HG02938 (cell line): ENCODE results near the gene AEBP2.
"Not testable (repeated sequence)": the region's sequence is repeated elsewhere in the genome, so short reads cannot be mapped to it uniquely, and the experiment has no call there.

ENCODE experiments used
- ATAC-seq: cut with Tn5 transposase; IDR thresholded peaks from one replicate; pipeline ENCODE4 v1.9.1; 2021; ENCODE audit warnings: mild to moderate bottlenecking, moderate library complexity; ENCODE audit not compliant: unreplicated experiment

Gene AEBP2, protein sequence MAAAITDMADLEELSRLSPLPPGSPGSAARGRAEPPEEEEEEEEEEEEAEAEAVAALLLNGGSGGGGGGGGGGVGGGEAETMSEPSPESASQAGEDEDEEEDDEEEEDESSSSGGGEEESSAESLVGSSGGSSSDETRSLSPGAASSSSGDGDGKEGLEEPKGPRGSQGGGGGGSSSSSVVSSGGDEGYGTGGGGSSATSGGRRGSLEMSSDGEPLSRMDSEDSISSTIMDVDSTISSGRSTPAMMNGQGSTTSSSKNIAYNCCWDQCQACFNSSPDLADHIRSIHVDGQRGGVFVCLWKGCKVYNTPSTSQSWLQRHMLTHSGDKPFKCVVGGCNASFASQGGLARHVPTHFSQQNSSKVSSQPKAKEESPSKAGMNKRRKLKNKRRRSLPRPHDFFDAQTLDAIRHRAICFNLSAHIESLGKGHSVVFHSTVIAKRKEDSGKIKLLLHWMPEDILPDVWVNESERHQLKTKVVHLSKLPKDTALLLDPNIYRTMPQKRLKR

DNA sequence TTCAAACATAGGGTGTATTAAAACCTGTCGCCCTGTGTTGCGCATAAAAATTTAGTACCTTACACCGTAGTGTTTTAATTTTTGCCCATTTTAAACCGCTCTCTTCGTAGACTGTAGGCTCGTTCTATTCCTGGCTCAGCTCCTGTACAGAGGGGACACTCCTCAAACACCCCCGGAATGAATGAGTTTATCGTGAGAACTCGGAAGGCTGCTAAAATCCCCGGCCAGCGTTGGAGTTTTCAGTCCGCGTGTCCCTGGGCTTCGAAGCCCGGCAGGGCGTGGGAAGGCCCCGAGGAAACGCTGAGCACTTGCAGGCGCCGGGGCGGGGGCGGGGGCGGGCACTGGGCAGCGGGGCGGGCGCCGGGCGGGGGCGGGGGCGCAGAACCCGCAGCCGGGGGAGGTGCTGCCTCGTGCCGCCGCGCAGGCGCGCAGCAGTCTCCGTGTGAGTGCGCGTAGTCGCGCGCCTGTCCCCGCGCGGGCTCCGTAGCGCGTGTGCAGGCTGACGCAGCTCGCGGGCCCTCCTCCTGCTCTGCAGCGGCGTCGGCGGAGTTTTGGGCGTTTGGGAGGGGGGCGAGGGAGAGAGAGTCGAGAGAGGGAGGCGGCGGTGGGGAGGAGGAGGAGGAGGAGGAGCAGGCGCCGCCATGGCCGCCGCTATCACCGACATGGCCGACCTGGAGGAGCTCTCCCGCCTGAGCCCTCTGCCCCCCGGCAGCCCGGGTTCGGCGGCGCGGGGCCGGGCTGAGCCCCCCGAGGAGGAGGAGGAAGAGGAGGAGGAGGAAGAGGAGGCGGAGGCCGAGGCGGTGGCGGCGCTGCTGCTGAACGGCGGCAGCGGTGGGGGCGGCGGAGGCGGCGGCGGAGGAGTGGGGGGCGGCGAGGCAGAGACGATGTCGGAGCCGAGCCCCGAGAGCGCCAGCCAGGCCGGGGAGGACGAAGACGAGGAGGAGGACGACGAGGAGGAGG is at the start of gene AEBP2:
TSS of gene AEBP2 (plus strand) at position 434 of the 960 bp plus-strand sequence. CDS start at position 642, 208 bp downstream.
- peak; percentile 76 for ATAC-seq

DNA sequence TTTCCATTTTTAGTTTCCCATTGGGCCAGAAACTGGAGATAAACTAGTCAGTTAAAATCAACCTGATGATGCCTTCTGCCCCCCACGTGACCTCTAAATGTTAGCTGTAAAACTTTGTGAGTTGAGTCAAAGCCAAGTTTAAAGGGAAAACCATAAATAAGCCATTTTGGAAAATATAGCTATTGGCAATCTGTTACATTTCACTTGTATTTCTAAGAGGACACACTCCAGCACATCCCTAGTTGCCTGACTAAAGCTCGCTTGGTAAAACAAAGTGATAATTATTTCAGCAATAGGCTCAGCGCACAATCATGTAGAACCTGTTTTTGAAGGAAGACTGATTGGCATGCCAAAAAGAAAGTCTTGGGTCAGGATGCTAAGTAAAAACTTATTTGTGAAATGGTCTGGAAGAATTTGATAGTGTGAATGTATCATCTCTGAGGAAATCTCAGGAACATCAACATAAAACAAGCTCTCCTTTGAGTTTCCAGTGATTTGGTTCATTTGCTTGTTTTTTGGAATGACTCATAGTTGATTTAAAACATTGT is 49.2 kb upstream of the AEBP2 start:
- ATAC-seq: no peak

DNA sequence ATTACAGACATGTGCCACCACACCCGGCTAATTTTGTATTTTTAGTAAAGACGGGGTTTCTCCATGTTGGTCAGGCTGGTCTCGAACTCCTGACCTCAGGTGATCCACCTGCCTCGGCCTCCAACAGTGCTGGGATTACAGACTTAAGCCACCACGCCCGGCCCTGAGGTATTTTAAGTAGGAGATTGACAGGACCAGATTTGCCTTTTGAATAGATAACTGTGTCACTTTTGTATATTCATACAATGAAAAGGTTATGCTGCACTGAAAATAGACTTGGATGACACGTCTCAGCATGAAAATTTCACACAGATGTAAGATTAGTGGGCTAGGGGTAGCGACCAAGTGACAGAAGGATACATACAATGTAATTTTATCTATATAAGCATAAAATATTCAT is 46.6 kb upstream of the AEBP2 start:
- ATAC-seq: not testable (repeated sequence)

DNA sequence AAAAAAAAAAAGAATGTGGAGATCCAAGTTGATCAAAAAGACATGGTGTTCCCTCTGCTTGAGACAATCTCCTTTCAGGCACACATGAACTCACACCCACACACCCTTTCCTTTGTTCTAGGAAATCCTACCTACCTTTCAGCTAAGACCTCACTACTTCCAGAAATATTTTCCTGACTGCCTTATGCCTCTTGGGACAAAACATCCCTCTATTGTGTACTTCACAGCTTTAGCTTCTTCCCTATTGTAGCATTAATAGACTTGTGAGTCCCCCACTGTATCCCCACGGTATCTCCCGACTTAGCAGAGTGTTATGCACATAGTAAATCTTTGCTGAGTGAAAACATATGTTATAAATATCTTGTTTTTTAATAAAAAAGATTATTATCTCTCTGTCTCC is 44.9 kb upstream of the AEBP2 start:
- ATAC-seq: no peak

DNA sequence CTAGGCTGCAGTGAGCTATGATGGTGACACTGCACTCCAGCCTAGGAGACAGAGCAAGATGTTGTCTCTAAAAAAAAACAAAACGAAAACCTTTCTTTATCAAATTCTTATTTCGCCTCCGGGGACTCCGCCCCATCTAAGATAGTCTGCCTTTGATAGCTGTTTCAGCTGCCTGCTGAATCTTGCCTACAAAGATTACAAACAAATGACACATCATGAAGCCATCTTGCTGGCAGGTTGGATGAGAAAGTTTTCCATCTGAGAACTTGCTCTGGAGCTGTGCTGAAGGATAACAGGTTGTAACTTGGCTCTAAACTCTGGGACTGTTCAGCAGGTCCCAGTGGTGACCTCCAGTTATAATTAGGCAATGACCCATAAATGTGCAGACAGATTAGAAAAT is 41.8 kb upstream of the AEBP2 start:
- no peak for ATAC-seq

DNA sequence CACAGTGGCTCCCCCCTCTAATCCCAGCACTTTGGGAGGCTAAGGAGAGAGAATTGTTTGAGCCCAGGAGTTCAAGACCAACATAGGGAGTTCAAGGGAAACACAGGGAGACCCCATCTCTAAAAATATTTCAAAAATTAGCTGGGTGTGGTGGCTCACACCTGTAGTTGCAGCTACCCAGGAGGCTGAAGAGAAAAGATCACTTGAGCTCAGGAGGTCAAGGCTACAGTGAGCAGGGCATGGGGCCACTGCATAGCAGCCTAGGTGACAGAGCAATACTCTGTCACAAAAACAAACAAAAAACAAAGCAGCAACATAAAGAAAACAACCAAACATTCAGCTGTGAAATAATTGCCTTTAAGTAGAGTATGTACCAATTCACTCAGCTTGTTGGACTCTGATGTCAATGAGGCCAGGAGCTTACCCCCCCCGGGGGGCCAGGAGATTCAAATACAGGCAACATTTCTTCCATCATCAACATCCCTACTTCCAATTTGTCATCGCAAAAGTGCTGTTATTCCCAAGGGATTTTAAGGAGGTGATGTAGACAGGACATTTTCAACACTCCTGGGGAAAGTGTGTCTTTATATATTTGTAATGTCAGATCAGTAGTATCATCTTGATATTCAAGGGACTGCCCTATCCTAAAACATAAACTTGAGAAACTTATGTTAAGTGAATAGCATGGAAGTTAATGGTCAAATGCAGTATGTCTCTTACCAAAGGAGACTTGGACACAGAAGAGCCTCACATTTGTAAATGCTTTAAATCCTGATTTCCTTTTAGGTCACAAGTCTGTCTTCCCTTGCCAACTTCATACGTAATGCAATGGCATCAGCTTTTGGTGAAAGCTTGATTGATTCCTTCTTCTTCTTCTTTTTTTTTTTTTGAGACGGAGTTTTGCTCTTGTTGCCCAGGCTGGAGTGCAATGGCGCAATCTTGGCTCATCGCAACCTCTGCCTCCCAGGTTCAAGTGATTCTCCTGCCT is 40.6 kb upstream of the AEBP2 start:
- ATAC-seq: no peak

DNA sequence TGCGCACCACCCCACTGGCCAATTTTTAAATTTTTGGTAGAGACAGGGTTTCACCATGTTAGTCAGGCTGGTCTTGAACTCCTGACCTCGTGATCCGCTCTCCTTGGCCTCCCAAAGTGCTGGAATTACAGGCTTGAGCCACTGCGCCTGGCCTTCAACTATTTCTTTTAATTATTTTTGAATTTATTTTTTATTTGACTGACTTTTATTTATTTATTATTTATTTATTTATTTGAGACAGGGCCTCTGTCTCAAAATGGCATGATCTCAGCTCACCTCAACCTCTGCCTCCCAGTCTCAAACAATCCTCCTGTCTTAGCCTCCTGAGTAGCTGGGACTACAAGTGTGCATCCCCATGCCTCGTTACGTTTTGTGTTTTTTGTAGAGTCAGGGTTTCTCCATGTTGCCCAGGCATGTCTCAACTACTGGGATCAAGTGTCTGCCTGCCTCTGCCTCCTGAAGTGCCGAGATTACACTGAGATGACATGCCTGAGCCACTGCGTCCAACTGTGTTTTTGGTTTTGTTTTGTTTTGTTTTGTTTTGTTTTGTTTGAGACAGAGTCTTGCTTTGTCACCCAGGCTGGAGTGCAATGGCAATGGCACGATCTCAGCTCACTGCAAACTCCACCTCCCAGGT is 38.5 kb upstream of the AEBP2 start:
- ATAC-seq: not testable (repeated sequence)

DNA sequence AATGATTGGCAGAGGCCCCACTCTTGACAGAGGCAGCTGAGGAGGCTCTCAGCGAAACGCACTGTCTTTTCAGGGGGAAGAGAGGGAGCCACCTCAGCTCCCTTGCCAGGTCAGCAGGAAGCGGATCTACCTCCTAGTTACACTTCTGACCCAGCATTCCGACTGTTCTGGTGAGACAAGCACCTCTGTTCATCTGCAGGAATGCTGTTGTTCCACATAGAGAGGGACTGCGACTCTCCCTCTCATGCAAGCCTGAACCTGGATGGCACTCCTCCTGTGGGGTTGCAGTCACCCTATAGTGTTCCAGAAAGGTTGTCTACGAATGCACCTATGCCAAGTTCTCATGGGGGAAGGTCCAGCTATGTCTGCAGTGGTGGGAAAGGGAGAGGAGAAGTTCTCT is 37.1 kb upstream of the AEBP2 start:
- no peak for ATAC-seq

DNA sequence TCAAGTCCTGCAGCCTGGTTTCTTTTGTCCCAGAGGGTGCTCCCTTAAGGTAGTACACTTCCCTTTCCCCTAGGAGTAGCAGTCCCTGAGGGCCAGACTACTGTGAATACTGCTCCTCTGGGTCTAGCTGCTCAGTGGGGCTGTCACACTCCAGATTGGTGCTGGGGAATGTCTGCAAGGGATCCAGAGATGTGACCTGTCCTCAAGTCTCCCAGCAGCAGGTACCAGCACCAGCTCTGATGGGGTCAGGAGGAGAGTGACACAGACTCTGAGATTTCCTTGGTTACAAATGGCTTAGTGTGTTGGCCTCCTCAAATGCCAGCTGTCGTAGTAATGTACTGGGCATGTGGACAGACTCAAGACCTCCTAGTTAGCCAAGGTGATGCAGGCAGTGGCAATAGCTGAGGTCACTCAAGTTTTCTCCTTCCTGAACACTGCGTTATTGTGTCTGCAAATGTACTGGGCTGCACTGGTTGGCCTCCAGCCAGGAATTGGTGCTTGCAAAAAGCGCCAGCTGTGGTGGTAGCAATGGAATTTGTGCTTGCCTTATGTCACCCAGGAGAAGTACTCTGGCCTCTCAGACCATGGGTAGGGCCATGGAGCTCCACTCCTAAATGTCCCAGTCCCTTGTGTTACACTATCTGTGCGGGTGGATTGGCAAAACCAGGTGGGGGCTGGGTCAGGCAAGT is 36.4 kb upstream of the AEBP2 start:
- ATAC-seq: no peak

DNA sequence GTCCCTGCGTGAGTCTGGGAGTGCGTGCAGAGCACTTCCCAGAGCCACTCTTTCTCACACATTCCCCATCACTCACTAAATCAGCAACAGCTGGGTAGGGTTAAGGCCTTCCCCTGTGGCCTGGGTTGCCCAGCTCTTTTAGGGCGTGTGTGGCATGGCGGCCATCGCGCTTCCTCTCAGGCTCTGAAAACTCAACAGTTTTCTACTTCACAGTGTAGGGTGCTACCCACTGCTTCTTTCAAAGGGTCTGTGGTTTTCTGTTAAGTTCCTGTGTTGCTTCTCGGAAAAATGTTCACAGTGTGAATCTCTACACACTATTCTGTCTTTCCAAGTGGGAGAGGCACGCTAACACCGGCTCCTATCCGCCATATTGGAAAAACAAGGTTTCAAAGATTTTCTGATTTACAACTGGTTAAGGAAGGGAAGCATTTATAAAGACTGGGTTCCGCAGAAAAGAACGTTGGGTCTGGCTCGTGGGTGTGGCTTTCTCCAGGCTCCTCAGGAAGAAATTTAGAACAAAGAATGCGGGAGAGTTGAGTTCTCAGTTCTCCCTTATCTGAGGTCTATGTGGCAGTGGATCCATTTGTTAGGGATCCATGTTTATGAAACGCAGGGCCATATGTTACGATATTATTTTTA is 34.9 kb upstream of the AEBP2 start:
- no peak for ATAC-seq

DNA sequence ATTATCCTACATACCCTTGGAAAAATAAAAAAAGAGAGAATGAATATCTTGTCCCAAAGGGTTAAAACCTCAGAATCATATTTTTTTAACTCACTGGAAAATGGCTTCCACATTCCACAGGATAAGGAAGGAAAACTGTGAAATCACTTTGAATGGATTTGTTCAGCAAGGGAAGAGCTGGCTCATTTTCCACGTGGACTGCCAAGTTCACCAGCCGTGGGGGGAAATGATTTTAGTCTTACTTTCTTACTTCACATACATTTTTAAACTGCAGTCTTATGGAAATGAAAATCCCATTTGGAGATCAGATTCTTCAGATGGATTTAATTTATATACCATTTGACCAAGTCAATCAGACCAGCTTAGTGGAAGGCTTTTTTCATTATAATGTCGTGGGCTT is 29.9 kb upstream of the AEBP2 start:
- no peak for ATAC-seq

DNA sequence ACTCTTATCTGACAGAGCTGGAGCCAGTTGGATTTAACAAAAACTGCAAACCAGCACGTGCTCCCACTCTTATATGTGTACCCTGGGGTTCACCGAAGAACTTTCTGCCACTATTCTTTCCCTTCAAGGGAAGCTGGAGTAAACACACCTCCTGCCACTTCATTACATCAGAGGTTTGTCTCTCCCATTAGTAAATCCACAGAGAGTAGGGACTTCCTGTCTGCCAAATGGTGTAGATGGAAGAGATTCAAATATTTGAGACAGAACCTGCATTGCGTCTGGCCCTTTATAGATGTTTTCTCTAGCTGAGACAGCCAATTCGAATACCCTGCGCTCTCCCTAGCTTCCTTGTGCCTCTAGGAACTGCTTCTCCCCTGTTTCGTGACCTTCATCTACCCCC is 29.1 kb upstream of the AEBP2 start:
- no peak for ATAC-seq

DNA sequence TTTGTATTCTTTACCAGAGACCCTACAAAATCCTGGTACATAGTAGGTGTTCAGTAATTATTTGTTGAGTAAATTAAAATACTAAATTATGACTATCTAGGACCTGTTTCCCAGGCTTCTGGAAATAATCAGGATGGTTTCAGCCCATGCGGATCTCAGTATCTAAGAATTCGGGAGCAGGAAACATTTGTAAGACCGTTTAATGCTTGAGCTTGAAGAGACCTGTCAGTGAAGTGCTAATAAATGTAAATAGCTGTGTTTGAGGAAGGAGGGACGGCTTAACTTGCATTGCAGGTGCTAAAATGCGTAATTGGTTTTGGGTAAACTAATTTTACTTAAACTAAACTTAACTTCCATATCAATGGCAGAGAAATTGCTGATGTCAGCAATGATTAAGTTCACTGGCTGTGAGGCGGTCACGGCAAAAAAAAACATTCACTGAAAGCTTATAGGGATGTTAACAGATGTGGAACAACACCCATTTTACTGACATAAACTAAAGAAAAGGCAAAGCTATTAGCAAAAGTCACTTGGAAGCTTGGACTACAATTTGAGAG is 28.6 kb upstream of the AEBP2 start:
- ATAC-seq: no peak

DNA sequence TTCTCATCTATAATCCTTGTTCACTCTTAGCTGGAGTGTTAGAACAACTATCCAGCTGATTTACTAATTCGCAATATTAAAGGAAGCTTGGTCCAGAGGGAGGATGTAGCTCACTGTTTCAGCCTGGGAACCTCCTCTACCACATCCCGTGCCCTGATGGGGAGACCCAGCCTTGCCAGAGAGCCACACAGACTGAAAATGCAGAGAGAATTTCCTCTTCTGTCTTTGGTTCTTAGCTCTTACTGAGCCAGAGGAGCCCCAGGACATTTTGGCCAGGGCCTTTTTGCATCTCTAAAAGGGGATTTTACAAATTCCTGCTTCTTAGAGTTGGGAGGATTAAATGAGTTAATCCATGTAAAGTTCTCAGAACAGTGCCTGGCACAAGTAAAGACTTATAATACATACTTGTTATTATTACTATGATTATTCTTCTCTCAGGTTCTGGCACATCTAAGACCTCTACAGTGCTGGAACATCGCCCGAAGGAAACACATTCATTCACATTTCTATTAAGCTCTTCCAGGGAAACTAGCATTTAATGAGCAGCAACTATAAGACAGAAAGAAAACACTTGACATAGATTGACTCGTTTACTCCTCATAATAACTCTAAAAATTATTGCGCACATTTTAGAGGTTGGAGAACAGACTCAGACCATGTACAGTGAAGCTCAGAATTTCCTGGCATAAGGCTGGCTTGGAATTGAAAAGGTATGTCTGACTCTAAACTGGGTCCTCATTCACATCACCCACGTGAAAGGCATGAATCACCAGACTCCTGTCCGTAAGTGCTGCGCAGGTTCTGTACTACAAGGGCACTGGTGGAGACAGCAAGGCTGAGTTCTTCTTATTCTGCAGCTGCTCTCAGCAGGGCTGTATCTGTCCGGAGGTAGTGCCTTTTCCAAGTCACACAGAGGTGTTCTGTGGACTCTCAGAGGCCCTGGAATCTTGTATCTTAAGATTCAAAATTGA is 27.8 kb upstream of the AEBP2 start:
- ATAC-seq: no peak

DNA sequence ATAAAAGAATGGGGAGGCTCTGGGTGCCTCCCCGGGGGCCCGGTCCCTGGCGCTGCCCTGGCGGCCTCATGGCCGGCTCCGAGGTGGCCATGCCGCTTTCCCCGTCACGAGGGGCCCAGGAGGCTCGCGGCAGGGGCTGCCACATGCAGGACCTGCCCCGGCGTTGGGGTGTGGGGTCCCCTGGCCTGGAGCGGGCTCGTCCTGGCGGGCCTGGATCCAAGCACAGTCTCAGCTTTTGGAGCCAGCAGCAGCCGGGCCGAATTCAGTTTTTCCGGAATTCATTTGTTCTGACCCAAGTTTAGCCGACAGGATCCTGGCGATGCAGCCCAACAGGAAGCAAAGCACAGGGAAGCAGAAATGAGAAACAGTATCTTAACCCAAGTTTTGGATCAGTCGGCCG is 26.4 kb upstream of the AEBP2 start:
- ATAC-seq: no peak

DNA sequence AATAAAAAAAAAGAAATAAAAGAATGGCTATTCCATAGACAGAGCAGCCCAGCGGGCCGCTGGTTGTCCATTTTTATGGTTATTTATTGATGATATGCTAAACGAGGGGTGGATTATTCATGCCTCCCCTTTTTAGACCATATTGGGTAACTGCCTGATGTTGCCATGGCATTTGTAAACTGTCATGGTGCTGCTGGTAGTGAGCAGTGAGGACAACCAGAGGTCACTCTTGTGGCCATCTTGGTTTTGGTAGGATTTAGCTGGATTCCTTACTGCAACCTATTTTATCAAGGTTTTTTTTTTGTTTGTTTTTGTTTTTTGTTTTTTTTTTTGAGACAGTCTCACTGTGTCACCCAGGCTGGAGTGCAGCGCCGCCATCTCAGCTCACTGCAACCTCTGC is 25.7 kb upstream of the AEBP2 start:
- ATAC-seq: not testable (repeated sequence)

DNA sequence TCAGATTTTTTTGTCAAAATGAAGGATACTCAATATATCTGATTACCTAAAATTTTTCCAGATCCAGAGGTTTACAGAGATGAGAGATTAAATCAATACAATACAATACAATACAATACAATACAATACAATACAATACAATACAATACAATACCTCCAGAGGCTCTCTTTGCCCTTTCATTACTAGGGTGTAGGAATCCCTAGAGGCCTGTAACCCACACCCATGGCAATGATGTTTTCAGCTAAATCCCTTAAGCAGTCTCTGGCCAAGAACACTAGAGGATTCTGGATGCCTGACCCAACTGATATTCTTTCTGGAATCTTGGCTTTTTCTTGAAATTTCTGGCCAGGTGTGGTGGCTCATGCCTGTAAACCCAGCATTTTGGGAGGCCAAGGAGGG is 23.7 kb upstream of the AEBP2 start:
- ATAC-seq: no peak
